Endothelial cell of umbilical vein (primary cell): ENCODE results near the gene SCGB2B2. TPM values are rescaled to one million over a fixed set of nuclear protein-coding genes. Genes with fewer than 3 reads are reported as not detected.

Source experiments
- BruUV-seq: library from RNA; stranded (reverse); fragments of 400-500 nt; replicated peaks from 2 replicates; lab custom pipeline; 2021; lab: Mats Ljungman, UMichigan
- CTCF ChIA-PET: fragments of 300-600, 350-600 bp; sonication (Branson Sonifier 250); formaldehyde crosslinking; loops from one replicate; lab custom pipeline; 2021; ENCODE audit warnings: antibody characterized with exemption, inconsistent platforms; lab: Charles Lee
- POLR2A ChIA-PET: fragments of 300-600, 350-600 bp; sonication (Branson Sonifier 250); formaldehyde crosslinking; loops from one replicate; lab custom pipeline; 2021; ENCODE audit warnings: antibody characterized with exemption, inconsistent platforms; lab: Charles Lee
- DNase-seq: peaks from one replicate; pipeline ENCODE4 v3.0.0-alpha.2; 2011; ENCODE audit warnings: low read depth, low spot score
- FAIRE-seq: peaks from 2 replicates; lab custom pipeline; 2011; peaks lifted over from hg19 to GRCh38; lab: Jason Lieb, UNC
- H2AFZ ChIP-seq: 2 replicates; pipeline ENCODE4 v1.6.0; 2012; ENCODE audit warnings: low read depth, low read length, control low read depth, inconsistent platforms
- H3K27ac ChIP-seq: 2 replicates; pipeline ENCODE4 v1.5.1; 2011; ENCODE audit warnings: low read depth, mild to moderate bottlenecking, control low read depth, low read length, moderate library complexity; ENCODE audit not compliant: insufficient read depth
- H3K27me3 ChIP-seq, 2 experiments: 2 replicates each; pipeline versions ENCODE4 v1.6.0 to v1.6.1; 2011; ENCODE audit warnings: low read length in 2 of 2, mixed read lengths in 1 of 2; ENCODE audit not compliant: control insufficient read depth in 2 of 2, insufficient read depth in 2 of 2
- H3K36me3 ChIP-seq, 2 experiments: 2 replicates in 1 of 2; 3 replicates in 1 of 2; pipeline ENCODE4 v1.5.1; 2011; ENCODE audit warnings: low read length in 2 of 2, mild to moderate bottlenecking in 1 of 2, moderate library complexity in 1 of 2; ENCODE audit not compliant: control insufficient read depth in 2 of 2, insufficient read depth in 2 of 2; ENCODE audit errors: extremely low read depth in 1 of 2
- H3K4me1 ChIP-seq: 3 replicates; pipeline ENCODE4 v1.5.1; 2011; ENCODE audit warnings: mild to moderate bottlenecking, low read length; ENCODE audit not compliant: control insufficient read depth, insufficient read depth; ENCODE audit errors: extremely low read depth
- H3K4me2 ChIP-seq: 2 replicates; pipeline ENCODE4 v1.6.1; 2011; ENCODE audit warnings: low read length, control low read depth, mixed read lengths; ENCODE audit not compliant: insufficient read depth
- H3K4me3 ChIP-seq, 3 experiments: fragments of 200-600 bp in 1 of 3; sonication (generic), shearing (Covaris generic) in 1 of 3; replicated peaks in 1 of 3; 2 replicates each; pipeline ENCODE4 v1.5.1; 2011 to 2016; ENCODE audit warnings: control low read depth in 3 of 3, low read length in 3 of 3, mild to moderate bottlenecking in 2 of 3, inconsistent platforms in 1 of 3, low read depth in 1 of 3, moderate library complexity in 1 of 3; ENCODE audit not compliant: insufficient read depth in 1 of 3
- H3K79me2 ChIP-seq: 2 replicates; pipeline ENCODE4 v1.6.0; 2012; ENCODE audit warnings: low read length, inconsistent platforms; ENCODE audit not compliant: control insufficient read depth, insufficient read depth
- H3K9ac ChIP-seq: replicated peaks from 2 replicates; pipeline ENCODE3; 2011; ENCODE audit warnings: low read length, control low read depth; ENCODE audit not compliant: insufficient read depth; ENCODE audit errors: extremely low read depth
- H3K9me1 ChIP-seq: replicated peaks from 3 replicates; pipeline ENCODE4 v1.6.0; 2011; ENCODE audit warnings: mild to moderate bottlenecking, low read length; ENCODE audit not compliant: control insufficient read depth, insufficient read depth; ENCODE audit errors: extremely low read depth
- H3K9me3 ChIP-seq: replicated peaks from 2 replicates; pipeline ENCODE4 v1.5.1; 2012; ENCODE audit warnings: low read length, inconsistent platforms; ENCODE audit not compliant: control insufficient read depth, insufficient read depth
- H4K20me1 ChIP-seq: replicated peaks from 2 replicates; pipeline ENCODE3; 2011; ENCODE audit warnings: mild to moderate bottlenecking, low read length; ENCODE audit not compliant: control insufficient read depth, insufficient read depth; ENCODE audit errors: extremely low read depth
- FOS ChIP-seq: IDR thresholded peaks from 2 replicates; pipeline ENCODE4 v1.6.1; 2011; ENCODE audit warnings: mild to moderate bottlenecking, low read length, moderate library complexity, borderline replicate concordance; ENCODE audit not compliant: insufficient read depth
- JUN ChIP-seq: IDR thresholded peaks from 2 replicates; pipeline ENCODE4 v1.6.1; 2011; ENCODE audit warnings: borderline replicate concordance, low read depth; ENCODE audit not compliant: insufficient read length, insufficient read depth
- MYC ChIP-seq: IDR thresholded peaks from one replicate; pipeline ENCODE4 v1.6.1; 2011; ENCODE audit warnings: mild to moderate bottlenecking, low read depth, low read length
- POLR2A ChIP-seq: IDR thresholded peaks from 2 replicates; pipeline ENCODE4 v1.6.1; 2012; ENCODE audit warnings: low read depth, mild to moderate bottlenecking, control low read depth, low read length
- POLR2AphosphoS5 ChIP-seq: IDR thresholded peaks from 2 replicates; pipeline ENCODE4 v1.6.1; 2012; ENCODE audit warnings: low read depth, mild to moderate bottlenecking, control low read depth, low read length, moderate library complexity; ENCODE audit not compliant: insufficient read depth
- dilution Hi-C: fragments of 300-500 bp; cut with MboI; formaldehyde crosslinking; loops from one replicate; pipeline ENCODE4 v1.15.0; 2019; ENCODE audit warnings: low sequenced_read_pairs; ENCODE audit not compliant: extremely low pct_ligation_motif_present
- intact Hi-C: fragments of 100-400 bp; cut with micrococcal nuclease; formaldehyde crosslinking; loops from one replicate; pipeline ENCODE4 v1.10.0; 2022
- polyA plus RNA-seq, 4 experiments: library from polyadenylated mRNA; depleted of rRNA in 3 of 4; stranded (reverse) in 3 of 4; unstranded in 1 of 4; fragments of >200 nt; gene quantifications; 2 replicates each; pipeline versions ENCODE4 v1.2.1 to v1.2.3, GENCODE V29; 2011 to 2012; ENCODE audit warnings: missing spikeins in 1 of 4
- total RNA-seq: library from RNA; stranded (reverse); gene quantifications from 2 replicates; pipeline ENCODE4 v1.2.3, GENCODE V29; 2021
- TF ChIP-seq, protein P1 (sequence below), 2 donors: IDR thresholded peaks; 1 replicate in 1 of 2; 2 replicates in 1 of 2; pipeline ENCODE4 v1.5.1; 2011; ENCODE audit warnings: low read length in 2 of 2, mild to moderate bottlenecking in 2 of 2, moderate library complexity in 2 of 2, control low read depth in 1 of 2, inconsistent platforms in 1 of 2, low read depth in 1 of 2; ENCODE audit not compliant: insufficient read depth in 1 of 2; ENCODE audit errors: extremely low read depth in 1 of 2

Gene SCGB2B2
- total and polyA plus RNA-seq, 2 donors (not counting 3 experiments of a cell fraction or from before 2014, with no cell fraction given): 0.07 to 0.49 TPM

- Histone ChIP-seq H4K20me1 (no peaks in the 10 kb centered on the region), H3K27ac (no peak overlapping the region), H3K36me3 (no peaks in the 10 kb centered on the region), H3K4me3 (no peak overlapping the region), H3K79me2 (no peaks in the 10 kb centered on the region), H2AFZ (no peak overlapping the region), H3K4me1 (no peaks in the 10 kb centered on the region), H3K9ac (no peak overlapping the region), H3K9me1 (no peaks in the 10 kb centered on the region), H3K27me3 (no peaks in the 10 kb centered on the region), H3K4me2 (no peak overlapping the region), H3K9me3 (no peaks in the 10 kb centered on the region)
- BruUV-seq: no TSS peak
- FAIRE-seq: no peak
- dilution Hi-C loops (no loop called here), intact Hi-C loops (no loop called here)
- ChIA-PET POLR2A (no interaction called here), CTCF (interaction anchor here (1.0 kb wide), 1 partner anchor 12 kb away, joined by 4 read pairs; no protein-coding TSS in a partner anchor)
- no peak for DNase-seq
- no peak for TF ChIP-seq POLR2A
These were observed 25.2 kb downstream of the SCGB2B2 start for GRCh38 chr19:34651747-34652146.

GRCh38 chr19:34649886-34650543, 26.9 kb downstream of the SCGB2B2 start:
- no peaks in the 10 kb centered on the region for H3K4me1 ChIP-seq
- FAIRE-seq: no peak
- no peak for DNase-seq
- no peaks in the 10 kb centered on the region for H3K9me3 ChIP-seq
- no peak overlapping the region for H2AFZ ChIP-seq
- no peaks in the 10 kb centered on the region for H3K27me3 ChIP-seq
- no peak overlapping the region for H3K27ac ChIP-seq
- POLR2A ChIA-PET: no interaction called here
- H3K79me2 ChIP-seq: no peaks in the 10 kb centered on the region
- CTCF ChIA-PET: no interaction called here
- H3K9ac ChIP-seq: no peak overlapping the region
- BruUV-seq: no TSS peak
- H3K36me3 ChIP-seq: no peaks in the 10 kb centered on the region
- H3K9me1 ChIP-seq: no peaks in the 10 kb centered on the region
- intact Hi-C loops: no loop called here
- no peak overlapping the region for H3K4me3 ChIP-seq
- H4K20me1 ChIP-seq: no peaks in the 10 kb centered on the region
- dilution Hi-C loops: no loop called here
- TF ChIP-seq JUN (no peak), MYC (no peak), FOS (no peak), POLR2AphosphoS5 (no peak), POLR2A (no peak)
- TF ChIP-seq, protein P1, sequence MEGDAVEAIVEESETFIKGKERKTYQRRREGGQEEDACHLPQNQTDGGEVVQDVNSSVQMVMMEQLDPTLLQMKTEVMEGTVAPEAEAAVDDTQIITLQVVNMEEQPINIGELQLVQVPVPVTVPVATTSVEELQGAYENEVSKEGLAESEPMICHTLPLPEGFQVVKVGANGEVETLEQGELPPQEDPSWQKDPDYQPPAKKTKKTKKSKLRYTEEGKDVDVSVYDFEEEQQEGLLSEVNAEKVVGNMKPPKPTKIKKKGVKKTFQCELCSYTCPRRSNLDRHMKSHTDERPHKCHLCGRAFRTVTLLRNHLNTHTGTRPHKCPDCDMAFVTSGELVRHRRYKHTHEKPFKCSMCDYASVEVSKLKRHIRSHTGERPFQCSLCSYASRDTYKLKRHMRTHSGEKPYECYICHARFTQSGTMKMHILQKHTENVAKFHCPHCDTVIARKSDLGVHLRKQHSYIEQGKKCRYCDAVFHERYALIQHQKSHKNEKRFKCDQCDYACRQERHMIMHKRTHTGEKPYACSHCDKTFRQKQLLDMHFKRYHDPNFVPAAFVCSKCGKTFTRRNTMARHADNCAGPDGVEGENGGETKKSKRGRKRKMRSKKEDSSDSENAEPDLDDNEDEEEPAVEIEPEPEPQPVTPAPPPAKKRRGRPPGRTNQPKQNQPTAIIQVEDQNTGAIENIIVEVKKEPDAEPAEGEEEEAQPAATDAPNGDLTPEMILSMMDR (IDR thresholded peaks at IDR 0.05; ENCODE audit: extremely low read depth in 1 of 2, insufficient read depth in 1 of 2, low read depth in 1 of 2, low read length in 2 of 2): no peak
- H3K4me2 ChIP-seq: no peak overlapping the region
